ENCODE data around the gene TKT.

Gene TKT

DNA sequence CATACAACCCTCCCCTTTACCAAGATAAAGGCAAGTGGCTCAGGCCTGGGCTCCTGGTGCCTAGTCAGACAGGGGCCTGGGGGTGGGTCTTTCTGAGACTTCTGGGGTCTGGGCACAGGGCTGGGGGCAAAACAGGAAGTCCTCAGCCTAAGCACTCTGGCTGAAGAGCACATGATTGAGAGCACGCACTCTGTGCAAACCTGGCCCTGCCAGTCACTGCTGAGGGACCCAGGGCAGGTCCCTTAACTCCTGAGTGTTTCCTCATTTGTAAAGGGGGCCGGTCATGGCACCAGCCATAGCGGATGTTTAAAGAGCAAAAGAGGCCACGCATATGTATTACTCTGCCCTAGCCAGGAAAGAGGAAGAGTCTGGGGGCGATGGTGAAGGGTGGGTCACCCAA is 16.0 kb downstream of the TKT start:
- DNase-seq, result no peak

DNA sequence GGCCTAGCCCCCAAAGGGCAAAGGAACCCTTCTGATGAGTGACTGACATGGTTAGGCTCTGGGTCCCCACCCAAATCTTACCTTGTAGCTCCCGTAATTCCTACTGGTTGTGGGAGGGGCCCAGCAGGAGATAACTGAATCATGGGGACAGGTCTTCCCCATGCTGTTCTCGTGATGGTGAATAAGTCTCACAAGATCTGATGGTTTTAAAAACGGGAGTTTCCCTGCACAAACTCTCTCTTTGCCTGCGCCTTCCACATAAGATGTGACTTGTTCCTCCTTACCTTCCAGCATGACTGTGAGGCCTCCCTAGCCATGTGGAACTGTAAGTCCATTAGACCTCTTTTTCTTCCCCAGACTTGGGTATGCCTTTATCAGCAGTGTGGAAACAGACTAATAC is 16.9 kb downstream of the TKT start:
- no peak for DNase-seq

DNA sequence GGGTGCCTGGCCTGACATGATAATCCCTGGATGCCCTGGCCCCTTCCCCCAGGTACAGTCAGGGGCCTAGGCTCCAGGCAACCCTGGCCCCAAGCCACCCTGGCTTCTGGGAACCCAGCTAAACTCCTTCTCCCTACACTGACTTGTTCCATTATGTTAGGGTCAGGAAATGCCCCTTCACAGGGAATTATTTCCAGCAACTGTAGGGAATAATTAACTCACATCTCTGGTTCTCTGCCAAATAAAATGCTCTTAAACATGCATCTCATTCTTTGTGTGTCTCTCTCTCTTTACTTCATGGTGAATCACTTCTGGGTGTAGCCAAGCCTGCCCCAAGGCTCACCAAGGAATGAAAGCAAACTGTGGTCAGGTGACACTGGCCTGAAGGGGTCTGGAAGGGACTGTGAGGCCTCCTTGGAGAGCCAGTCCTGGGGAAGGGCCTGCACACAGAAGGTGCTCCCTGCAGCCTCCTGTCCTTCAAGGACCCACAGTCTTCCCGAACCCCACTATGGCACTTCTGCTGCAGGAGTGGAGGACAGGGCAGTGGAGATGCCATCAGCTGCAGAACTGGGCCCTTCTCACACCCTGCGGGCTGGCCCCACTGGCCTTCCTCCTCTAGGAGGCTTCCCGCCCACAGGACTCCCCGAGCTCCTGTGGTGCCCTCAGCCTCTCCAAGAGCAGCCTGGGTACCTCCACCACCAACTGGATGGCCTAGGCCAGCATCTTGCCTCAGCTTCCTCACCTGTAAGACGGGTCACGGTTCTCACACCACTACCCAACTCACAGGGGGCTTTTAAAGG is 17.6 kb downstream of the TKT start:
- peak; percentile 71 for DNase-seq

DNA sequence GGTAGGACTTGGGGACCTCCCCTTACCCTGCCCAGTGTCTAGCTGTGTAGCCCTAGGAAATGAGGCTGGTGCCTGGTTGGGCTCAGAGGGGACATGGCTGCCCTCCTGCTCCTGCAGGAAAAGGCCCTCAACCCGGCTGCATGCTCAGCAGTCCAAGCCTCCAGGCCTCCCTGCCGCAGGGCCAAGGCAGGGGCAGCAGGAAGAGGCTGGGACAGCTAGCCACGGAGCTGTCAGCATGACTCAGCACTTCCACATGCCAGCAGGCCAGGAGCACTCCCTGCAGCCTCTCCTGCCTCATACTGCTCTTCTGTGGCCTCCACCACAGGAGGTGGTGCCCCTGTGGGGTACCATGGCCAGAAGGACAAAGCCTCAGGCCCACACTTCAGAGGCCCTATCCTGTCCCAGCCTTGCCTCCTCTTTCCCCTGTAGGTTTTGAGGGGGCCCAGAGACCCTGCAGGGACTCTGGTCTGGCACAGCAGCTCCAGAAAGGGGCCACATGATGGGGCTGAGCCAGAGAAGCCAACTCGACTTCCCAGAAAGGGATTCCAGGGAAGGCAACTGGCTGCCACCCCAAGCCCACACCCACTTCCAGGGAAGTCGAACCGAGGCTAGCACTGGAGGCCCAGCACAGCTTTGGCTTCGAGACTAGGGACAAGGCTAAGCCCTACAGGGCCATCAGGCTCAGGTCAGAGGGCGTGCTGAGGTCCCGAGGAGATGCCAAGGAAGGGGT is 19.5 kb downstream of the TKT start:
- peak; percentile 68 for DNase-seq

DNA sequence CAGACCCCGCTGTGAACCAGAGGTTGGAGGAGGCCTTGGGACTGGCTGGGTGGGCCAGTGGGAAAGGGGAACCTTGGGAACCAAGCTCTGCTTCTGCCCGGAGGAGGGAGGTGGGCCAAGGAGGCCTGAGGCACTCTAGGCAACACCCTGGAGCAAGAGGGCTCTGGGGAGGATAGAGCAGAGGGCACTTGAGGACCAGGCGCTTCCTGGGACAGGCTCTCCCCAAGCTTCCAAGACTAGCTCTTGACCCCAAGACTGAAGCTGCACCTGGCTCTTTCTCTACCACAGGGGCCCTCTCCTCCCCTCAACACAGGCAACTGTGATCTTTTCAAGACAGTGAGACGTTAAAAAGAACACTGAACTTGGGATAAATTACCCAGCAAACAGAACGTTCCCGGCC is 20.3 kb downstream of the TKT start:
- DNase-seq, result no peak

DNA sequence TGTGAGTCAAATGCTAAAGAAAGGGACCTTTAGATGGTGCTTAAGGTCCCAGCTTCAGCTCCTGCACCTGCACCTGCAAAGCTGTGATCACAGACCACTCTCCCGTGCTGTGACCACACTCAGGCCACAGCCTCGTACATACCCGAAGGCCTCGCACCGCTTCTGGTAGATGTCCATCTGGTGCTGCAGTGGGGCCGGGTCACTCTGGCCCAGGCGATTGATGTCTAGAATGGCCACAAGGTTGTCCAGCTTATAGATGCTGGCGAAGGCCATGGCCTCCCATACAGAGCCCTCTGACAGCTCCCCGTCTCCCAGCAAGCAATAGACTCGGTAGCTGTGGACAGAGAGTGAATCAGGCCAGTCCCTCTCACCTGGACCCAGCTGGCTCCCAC is 21.0 kb downstream of the TKT start:
- DNase-seq, result no peak

DNA sequence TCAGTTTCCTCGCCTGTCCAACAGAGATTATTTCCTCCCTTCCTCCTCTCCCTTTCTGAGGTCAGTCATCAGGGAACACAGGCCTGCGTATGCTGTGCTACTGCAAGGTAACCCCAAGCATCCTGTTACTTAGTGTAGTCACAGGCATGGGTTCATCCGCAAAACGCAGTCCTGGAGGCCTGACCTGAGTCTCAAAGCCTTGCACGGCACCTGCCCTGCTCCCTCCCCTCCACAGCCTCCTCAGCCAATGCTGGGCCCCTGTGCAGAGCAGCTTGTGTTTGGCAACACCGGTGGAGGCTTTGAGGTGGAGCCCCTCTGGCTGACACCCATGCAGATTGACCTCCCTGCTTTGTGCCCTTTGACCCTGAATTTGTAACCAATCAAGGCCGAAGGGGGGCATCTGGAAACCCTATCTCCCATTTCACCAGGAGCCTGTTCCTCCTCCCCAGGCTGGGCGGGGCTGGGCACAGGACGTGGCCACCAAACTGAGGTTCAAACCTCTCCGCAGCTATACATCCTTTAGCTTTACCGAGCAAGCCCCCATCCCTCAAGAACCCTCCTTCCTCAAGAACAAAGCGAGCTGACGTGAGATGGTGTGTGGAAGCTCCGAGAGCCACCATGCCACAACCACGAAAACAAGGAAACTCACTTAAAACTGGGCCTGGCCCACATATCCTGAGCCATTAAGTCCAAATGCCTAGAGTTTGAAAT is 21.5 kb downstream of the TKT start:
- no peak for DNase-seq

DNA sequence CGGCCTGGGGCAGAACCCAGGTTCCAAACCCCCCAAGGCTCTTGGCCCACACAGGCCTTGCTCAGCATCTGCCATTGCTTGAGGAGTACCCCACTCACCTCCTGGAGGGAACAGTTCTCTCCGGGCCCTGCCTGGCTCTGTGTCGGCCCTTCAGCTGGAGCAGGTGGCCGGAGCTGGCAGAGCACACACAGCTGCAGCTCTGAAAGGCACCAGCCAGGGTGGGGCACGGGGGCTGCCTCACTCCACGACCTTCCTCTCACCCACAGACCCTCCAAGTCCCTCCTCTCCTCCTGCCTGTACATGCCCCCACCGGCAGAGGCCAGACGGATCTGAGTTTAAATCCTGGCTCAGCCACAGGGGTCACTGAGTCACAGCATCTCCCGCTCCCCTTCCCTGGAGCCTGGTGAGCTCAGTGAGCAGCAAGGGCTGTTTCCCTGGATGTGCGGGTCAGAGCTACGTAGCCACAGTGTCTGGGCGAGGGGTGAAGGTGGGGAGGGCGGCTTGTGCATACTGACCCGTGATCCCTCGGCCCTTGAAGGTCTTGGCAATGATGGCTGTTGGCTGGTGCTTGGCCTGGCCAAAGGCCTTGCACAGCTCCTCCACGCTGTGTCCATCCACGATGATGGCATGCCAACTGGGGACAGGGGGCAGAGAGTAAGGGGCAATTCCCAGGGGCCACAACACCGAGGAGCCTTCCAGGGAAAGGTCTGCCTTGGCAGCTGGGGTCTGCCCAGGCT is 23.0 kb downstream of the TKT start:
- DNase-seq, result no peak

DNA sequence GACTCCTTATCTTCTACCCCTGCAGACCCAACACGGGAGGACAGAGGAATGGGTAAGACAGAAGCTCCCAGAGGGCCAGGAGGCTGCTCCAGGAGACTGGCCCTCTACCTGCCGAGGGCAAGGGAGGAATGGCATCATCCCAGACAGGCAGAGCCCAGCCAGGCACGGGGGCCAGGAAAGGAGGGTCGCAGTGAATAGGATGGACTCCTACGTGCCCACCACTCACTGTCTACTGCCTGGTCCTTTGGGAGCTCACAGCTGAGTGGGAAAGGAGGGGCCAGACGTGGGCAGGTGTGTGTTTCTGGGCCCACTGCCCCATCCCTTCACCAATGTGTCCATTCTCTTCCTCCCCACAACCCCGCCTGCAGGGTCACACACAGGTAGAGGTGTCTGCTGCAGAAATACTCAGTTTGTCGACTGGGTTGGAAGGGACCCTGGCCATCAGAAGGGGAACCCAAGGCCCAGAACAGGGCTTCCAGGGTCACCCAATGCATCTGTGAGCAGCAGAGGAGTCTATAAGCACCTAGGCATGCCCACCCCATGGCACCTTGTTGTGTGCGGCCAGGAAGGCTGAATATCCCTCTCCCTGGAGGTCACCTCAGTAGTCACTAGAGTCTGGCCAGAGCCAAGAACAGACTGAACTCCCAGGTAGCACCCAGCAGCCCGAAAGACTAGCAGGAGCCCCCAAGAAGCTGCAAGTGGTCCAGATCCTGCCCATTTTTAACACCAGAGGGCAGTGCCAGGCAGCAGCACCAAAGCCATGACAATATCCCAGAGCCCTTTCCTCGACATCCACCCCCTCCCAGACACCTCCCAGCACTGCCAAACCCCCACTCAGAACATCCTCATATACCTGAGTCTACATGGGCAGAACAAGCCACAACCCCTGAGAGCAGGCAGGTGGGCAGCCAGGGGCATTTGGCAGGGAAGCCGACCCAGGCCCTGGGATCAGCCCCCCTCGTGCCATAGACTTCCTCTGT is 24.0 kb downstream of the TKT start:
- no peak for DNase-seq

DNA sequence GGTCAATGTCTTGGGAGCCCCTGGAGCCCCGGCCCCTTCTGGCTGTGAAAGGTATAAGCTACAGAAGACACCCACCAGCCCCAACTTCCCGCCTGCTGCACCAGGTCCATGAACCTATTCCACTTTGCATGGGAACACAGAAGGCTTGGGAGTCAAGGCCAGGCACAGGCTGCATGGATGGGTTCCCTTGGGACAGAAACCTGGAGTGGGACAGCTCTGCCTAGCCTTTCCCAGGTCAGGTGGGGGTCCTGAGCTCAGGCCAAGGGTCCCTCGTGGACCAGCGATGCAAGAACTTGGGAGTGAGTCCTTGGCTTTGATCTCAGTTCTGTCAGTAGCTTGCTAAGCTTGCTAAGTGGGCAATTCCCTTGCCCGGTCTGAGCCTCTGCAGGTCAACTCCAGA is 25.0 kb downstream of the TKT start:
- DNase-seq, result no peak

DNA sequence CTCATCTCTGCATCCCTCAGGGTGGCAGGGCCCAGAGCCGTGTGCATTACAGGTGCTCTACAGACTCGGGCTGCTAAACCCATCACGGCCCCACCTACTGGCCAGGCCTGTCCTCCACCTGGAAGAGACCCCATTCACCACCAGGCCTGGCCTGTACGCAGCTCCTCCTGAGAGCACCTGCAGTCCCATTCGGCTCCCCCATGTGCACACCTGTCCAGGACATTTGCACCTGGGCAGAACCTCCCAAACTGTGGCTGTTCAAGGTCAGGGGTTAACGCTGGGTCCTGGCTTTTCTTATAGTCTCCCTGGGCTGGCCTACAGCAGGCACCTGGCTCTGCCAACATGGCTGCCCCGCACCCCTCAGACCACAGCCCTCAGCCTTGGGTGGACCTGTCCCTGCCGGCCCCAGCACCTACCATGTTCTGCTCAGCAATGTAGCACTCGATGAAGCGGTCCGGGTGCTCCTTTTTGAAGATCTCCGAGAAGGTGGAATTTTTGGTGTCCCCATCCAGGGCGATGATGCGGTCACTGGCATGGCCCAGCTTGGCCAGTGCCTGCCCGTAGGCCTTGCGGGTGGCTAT is 25.7 kb downstream of the TKT start:
- DNase-seq, result no peak

DNA sequence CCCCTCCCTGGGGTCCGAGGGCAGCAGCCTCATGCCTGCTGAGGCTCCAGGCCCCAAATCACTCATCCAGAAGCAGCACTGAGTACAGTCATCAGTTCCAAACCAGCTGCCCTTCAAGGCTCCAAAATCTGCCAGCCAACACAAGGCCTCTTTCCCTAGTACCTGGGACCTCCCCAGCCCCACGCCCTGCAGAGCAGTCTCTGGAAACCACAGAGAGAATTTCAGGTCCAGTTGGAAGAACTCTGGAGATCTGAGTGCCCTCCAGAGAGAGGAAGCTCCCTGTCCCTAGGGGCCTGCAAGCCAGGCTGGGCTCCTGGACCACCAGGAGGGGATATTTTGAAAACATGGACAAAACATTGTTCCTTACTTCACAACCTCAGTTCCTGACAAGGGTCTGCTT is 26.2 kb downstream of the TKT start:
- DNase-seq, result no peak

DNA sequence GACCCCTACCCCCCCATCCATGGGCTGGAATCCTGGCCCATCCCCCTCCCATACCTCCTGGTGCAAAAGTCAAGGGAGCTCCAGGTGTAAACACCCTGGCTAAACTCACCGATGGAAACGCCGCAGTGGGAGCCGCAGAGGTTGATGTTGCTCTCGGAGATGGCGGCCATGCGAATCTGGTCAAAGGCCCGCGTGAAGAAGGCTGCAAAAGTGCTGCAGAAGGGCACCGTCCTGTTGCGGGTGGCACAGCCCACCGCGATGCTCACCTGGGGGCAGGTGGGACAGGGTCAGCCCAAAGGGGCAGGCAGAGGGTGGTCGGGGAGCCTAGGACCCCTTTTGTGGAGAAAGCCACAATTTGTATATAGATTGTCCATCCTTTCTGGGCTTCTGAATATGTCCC is 26.7 kb downstream of the TKT start:
- DNase-seq, result no peak

DNA sequence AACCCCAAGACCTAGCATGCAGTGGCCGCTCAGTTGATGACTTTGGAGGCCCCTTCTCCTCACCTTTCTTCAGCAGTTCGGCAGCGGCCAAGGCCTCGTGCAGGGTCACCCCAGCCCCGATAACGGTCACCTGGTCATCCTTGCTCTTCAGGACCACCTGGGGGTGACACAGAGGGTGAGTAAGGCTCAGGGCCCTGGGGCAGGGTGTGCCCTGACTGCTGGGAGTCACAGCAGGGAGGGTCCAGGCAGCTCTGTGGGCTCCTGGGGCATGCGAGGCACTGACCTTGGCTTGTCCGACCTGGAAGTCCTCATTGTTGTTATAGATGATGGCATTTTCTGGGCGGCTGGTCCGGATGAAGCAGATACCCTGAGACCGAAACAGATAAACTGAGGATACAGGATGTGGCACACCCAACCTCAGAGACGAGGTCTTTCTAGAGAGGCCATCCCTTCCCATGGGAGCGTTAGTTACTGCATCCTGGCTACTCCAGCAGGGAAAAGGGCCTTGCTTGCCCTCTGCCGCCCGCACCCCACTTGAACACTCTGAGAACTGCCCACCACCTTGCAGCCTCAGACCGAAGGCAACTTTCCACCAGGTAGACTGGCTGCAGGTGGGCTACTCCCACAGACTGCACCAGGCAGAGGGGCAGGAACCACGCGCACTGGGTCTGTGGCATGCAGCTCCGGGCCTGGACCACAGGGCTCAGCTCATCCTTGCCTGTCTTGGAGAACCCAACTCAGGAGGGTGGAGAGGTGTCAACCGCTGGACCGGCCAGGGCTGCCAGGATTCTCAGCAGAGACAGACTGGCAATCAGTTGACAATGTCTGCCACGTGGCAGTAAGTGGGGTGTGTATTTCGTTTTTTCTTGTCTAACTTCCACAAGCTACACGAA is 27.6 kb downstream of the TKT start:
- no peak for DNase-seq

DNA sequence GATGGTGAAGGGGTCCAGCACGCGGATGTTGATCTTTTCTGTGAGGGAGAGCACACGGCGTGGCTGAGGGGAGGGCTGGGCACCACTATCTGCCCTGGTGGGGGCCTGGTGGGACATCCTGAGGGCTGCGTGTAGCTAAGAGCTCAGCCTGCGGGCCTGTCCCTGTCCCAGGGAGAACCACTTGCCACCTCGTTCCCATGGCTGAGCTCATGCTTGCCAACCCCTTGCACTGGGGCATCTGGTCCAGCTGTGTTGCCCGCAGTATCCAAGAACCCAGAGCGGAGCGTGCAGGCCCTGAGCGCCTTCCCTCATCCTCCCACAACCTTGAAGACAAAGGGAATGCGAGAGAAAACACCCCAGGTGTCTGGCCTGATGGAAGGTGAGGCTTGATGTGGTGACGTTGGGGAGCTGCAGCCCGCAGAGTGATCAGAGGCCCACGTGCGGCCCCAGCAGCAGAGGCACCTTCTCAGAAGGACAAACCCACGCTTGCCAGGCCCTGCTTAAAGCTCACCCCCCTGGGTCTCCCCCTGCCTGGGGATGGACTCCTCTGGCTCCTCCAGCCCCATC is 28.9 kb downstream of the TKT start:
- DNase-seq, result no peak

DNA sequence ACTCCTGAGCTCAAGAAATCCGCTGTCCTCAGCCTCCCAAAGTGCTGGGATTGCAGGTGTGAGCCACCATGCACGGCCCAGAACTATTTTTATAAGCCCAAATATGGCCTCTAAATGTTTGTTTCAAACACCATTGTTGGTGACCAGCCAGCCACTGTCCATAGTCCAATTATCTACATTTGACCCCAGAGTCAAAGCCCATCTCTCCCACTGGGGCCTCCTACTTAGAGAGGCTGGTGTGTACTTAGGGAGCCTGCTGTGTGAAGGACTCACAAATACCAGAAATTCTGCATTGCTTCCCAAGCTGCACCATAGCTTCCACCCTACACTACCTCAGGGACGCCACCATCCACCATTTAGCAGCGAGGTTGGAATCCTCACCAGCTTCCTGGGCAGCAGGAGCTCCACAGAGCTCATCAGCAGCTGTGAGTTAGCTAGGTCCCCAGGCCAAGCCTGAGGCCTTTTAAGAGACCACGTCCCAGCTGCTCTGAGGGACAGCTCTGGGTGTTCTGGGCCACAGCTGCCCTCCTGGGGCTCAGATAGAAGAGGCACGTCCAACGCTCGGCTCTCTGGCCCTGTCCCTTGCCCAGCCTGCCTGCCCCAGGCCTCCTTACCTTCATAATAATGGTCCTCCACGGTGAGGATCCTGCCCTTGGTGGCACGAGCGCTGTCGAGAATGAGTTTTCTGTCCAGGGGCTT is 29.5 kb downstream of the TKT start:
- no peak for DNase-seq

DNA sequence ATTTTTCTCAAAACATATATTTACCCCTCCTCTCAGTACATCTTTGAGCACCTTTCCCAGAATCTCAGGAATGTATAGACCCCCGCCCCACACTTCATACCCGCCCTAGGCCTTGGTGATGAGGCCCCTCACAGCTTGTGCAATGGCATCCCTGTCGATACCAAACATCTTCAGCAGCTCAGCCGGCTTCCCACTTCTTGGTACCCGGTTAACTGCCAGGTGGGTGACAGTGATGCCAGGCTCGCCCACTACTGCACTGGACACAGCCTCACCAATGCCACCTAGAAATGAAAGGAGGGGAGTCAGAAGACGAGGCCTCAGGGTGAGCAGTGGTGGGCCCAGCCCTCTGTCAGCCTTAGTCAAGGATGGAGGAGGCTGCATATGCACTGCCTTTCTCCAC is 30.2 kb downstream of the TKT start:
- no peak for DNase-seq

DNA sequence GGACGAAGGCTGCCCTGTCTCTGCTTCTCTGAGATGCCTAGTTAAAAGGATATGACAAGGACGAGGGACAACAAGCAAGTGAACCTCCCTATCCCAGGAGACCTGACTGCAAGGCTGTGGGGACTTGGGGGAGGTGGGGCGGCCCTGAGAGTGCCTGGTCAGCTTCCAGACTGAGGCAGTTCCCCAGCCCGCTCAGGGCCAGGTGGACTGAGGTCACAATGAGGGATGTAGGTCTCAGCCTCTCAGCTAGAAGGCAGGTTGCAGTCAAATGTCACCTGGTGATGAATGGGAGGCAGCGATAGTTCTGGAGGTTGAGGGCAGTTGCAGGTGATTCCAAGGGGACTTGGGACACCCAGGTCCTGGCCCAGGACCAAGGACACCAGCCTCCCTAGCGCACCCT is 30.6 kb downstream of the TKT start:
- DNase-seq, result no peak

DNA sequence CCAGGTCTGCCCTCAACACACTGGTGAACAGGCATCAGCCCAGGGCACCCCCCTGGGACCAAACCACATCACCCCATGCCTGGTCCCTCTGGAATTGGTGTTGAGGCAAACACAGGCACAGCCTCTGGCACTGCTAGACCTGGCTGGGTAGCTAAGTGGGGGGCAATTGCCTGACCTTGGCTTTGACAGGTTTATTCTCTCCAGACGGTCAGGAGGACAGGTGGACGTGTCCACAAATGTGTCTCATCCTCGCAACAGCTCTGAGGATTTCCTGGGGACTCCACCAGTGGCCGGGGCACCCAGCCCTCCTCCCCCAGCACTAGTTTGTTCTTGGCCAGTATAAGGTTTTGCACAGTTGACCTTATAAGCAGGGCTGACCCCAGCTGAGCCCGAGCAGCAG is 31.3 kb downstream of the TKT start:
- DNase-seq, result no peak

DNA sequence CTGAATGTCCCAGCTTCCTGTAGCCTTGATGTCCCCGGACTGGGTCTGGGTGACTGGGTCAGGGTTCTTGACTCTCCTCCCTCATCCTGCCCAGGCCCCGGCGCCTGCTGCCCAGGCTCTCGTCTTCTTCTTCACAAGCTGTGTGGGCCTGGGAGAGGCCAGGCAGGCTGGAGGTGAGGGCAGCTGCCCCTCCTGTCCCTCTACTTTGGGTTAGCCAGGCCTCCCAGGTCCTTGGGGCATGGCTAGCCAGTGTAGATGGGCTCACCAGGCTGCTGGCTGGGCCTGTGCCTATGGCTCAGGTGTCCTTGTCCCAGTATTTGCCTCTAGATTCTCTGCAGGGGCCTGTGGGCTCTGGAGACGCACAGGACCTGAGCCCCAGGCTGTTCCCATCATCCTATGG is 31.8 kb downstream of the TKT start:
- no peak for DNase-seq
